ENCODE measurements around the gene UPF3A. TPM values are rescaled to one million over a fixed set of nuclear protein-coding genes. Genes with fewer than 3 reads are reported as not detected.

The UPF3A gene
- total and polyA plus RNA-seq, 2 experiments from 2014 or later: 45.0 to 174 TPM

DNA sequence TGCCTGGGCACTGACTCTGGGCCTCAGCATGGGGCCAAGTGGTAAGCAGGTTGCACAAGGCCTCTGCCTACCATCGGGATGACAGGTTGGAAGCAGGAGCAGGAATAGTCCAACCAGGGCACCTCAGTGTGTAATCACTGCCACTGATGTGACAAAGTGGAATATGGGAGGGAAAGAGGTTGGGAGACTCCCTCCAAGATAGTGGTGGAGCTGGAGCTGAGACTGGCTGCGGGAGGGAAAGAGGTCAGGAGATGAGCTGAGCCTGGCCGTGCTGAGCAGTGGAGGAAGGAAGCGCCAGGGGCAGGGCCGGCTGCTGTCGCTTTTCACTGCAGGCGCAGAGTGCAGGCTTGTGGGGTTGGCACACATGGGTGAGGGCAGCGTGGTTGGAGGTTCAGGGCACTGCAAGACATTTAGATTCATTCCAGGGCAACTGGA lies 6.8 kb downstream of the UPF3A start (continued):
- TF ChIP-seq, protein P1, sequence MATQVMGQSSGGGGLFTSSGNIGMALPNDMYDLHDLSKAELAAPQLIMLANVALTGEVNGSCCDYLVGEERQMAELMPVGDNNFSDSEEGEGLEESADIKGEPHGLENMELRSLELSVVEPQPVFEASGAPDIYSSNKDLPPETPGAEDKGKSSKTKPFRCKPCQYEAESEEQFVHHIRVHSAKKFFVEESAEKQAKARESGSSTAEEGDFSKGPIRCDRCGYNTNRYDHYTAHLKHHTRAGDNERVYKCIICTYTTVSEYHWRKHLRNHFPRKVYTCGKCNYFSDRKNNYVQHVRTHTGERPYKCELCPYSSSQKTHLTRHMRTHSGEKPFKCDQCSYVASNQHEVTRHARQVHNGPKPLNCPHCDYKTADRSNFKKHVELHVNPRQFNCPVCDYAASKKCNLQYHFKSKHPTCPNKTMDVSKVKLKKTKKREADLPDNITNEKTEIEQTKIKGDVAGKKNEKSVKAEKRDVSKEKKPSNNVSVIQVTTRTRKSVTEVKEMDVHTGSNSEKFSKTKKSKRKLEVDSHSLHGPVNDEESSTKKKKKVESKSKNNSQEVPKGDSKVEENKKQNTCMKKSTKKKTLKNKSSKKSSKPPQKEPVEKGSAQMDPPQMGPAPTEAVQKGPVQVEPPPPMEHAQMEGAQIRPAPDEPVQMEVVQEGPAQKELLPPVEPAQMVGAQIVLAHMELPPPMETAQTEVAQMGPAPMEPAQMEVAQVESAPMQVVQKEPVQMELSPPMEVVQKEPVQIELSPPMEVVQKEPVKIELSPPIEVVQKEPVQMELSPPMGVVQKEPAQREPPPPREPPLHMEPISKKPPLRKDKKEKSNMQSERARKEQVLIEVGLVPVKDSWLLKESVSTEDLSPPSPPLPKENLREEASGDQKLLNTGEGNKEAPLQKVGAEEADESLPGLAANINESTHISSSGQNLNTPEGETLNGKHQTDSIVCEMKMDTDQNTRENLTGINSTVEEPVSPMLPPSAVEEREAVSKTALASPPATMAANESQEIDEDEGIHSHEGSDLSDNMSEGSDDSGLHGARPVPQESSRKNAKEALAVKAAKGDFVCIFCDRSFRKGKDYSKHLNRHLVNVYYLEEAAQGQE (IDR thresholded peaks at IDR 0.05; ENCODE audit: unreplicated experiment): no peak
- TF ChIP-seq POLR2AphosphoS5 (IDR thresholded peaks at IDR 0.05; ENCODE audit: low read depth): no peak
- TF ChIP-seq ZNF331 (CRISPR knock-in tag; IDR thresholded peaks at IDR 0.05; ENCODE audit: low read depth): no peak
- no peak for TF ChIP-seq JUNB (IDR thresholded peaks at IDR 0.05; ENCODE audit: unreplicated experiment)
- TF ChIP-seq EZH2phosphoT487 (IDR thresholded peaks at IDR 0.05; ENCODE audit: unreplicated experiment): no peak

DNA sequence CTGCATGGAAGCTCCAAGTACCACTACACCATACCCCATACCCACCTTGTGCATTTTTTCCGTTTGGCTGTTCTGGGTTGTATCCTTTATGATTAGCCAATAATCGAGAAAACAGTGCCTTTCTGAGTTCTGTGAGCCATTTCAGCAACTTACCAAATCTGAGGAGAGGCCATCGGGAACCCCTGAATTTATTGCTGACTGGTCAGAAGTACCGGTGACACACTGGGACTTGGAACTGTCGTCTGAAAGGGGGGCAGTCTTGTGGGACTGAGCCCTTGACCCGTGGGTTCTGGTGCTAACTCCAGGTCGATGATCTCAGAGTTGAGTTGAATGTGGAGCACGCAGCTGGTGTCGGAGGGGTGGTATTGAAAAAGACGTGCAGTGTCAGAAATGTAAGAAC lies 15.0 kb downstream of the UPF3A start:
- peaks cover 38% of the 10 kb centered on the region for H3K79me2 ChIP-seq (replicated peaks; ENCODE audit: insufficient read depth)
- peaks cover 9% of the 10 kb centered on the region for H3K27me3 Mint-ChIP-seq (ENCODE audit: insufficient read depth, low read depth, poor library complexity)
- no peaks in the 10 kb centered on the region for H3F3A ChIP-seq (replicated peaks; ENCODE audit: low read depth)
- H3K4me3 ChIP-seq: no peak overlapping the region
- no peak for TF ChIP-seq NANOG (IDR thresholded peaks at IDR 0.05; ENCODE audit: borderline replicate concordance)
- TF ChIP-seq, protein P2, sequence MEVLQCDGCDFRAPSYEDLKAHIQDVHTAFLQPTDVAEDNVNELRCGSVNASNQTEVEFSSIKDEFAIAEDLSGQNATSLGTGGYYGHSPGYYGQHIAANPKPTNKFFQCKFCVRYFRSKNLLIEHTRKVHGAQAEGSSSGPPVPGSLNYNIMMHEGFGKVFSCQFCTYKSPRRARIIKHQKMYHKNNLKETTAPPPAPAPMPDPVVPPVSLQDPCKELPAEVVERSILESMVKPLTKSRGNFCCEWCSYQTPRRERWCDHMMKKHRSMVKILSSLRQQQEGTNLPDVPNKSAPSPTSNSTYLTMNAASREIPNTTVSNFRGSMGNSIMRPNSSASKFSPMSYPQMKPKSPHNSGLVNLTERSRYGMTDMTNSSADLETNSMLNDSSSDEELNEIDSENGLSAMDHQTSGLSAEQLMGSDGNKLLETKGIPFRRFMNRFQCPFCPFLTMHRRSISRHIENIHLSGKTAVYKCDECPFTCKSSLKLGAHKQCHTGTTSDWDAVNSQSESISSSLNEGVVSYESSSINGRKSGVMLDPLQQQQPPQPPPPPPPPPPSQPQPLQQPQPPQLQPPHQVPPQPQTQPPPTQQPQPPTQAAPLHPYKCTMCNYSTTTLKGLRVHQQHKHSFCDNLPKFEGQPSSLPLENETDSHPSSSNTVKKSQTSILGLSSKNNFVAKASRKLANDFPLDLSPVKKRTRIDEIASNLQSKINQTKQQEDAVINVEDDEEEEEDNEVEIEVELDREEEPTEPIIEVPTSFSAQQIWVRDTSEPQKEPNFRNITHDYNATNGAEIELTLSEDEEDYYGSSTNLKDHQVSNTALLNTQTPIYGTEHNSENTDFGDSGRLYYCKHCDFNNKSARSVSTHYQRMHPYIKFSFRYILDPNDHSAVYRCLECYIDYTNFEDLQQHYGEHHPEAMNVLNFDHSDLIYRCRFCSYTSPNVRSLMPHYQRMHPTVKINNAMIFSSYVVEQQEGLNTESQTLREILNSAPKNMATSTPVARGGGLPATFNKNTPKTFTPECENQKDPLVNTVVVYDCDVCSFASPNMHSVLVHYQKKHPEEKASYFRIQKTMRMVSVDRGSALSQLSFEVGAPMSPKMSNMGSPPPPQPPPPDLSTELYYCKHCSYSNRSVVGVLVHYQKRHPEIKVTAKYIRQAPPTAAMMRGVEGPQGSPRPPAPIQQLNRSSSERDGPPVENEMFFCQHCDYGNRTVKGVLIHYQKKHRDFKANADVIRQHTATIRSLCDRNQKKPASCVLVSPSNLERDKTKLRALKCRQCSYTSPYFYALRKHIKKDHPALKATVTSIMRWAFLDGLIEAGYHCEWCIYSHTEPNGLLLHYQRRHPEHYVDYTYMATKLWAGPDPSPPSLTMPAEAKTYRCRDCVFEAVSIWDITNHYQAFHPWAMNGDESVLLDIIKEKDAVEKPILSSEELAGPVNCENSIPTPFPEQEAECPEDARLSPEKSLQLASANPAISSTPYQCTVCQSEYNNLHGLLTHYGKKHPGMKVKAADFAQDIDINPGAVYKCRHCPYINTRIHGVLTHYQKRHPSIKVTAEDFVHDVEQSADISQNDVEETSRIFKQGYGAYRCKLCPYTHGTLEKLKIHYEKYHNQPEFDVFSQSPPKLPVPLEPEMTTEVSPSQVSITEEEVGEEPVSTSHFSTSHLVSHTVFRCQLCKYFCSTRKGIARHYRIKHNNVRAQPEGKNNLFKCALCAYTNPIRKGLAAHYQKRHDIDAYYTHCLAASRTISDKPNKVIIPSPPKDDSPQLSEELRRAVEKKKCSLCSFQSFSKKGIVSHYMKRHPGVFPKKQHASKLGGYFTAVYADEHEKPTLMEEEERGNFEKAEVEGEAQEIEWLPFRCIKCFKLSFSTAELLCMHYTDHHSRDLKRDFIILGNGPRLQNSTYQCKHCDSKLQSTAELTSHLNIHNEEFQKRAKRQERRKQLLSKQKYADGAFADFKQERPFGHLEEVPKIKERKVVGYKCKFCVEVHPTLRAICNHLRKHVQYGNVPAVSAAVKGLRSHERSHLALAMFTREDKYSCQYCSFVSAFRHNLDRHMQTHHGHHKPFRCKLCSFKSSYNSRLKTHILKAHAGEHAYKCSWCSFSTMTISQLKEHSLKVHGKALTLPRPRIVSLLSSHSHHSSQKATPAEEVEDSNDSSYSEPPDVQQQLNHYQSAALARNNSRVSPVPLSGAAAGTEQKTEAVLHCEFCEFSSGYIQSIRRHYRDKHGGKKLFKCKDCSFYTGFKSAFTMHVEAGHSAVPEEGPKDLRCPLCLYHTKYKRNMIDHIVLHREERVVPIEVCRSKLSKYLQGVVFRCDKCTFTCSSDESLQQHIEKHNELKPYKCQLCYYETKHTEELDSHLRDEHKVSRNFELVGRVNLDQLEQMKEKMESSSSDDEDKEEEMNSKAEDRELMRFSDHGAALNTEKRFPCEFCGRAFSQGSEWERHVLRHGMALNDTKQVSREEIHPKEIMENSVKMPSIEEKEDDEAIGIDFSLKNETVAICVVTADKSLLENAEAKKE (CRISPR knock-in tag; IDR thresholded peaks at IDR 0.05): no peak
- DNase-seq (ENCODE audit: low spot score) (no peak), ATAC-seq (no peak)
- H3K9me3 Mint-ChIP-seq: no peaks in the 10 kb centered on the region; the same call in 2 of the 3 replicates
- peaks cover 13% of the 10 kb centered on the region; the same call in 1 of the 2 replicates for H4K20me1 ChIP-seq (replicated peaks; ENCODE audit: insufficient read depth)
- no peak overlapping the region for H3K27ac ChIP-seq (ENCODE audit: low read depth)
- no peaks in the 10 kb centered on the region for H3K4me1 ChIP-seq (ENCODE audit: insufficient read depth)
- H3K4me3 Mint-ChIP-seq: no peak overlapping the region
- no peak overlapping the region for H3K4me2 ChIP-seq
- H3K36me3 Mint-ChIP-seq (ENCODE audit: low read depth): peaks cover 74% of the 10 kb centered on the region
- no peaks in the 10 kb centered on the region; the same call in 2 of the 3 replicates for H3K4me1 Mint-ChIP-seq
- H2AFZ ChIP-seq: no peak overlapping the region
- H3K27ac Mint-ChIP-seq: no peak overlapping the region; the same call in 1 of the 2 replicates
- no peaks in the 10 kb centered on the region for H3K27me3 ChIP-seq (ENCODE audit: insufficient read depth)
- H3K36me3 ChIP-seq (ENCODE audit: insufficient read depth): peaks cover 29% of the 10 kb centered on the region
- no peaks in the 10 kb centered on the region for H3K9me2 ChIP-seq (ENCODE audit: insufficient read depth)
